Esophagus muscularis mucosa (tissue), 4 donors: Measurements from ENCODE around the gene MAEL. TPM values are rescaled to one million over a fixed set of nuclear protein-coding genes. Genes with fewer than 3 reads are reported as not detected.

Source experiments
- DNase-seq: peaks from one replicate; pipeline ENCODE4 v3.0.0-alpha.2; 2017; ENCODE audit errors: extremely low spot score
- H3K27ac ChIP-seq, 4 donors: fragments of 200-600 bp; sonication (generic); replicated peaks in 1 of 4; 1 replicate in 3 of 4; 2 replicates in 1 of 4; pipeline ENCODE4 v1.5.1; 2016 to 2019; ENCODE audit warnings: mild to moderate bottlenecking in 1 of 4
- H3K27me3 ChIP-seq, 4 donors: fragments of 200-600 bp; sonication (generic); one replicate each; pipeline versions ENCODE4 v1.5.1 to v1.6.0; 2016 to 2019
- H3K36me3 ChIP-seq, 4 donors: fragments of 200-600 bp; sonication (generic); one replicate each; pipeline ENCODE4 v1.5.1; 2016 to 2019
- H3K4me1 ChIP-seq, 4 donors: fragments of 200-600 bp; sonication (generic); one replicate each; pipeline ENCODE4 v1.5.1; 2016 to 2019
- H3K4me3 ChIP-seq, 4 donors: fragments of 200-600 bp; sonication (generic); 1 replicate in 2 of 4; 2 replicates in 2 of 4; pipeline ENCODE4 v1.5.1; 2016 to 2019; ENCODE audit warnings: mild to moderate bottlenecking in 4 of 4, moderate library complexity in 1 of 4
- H3K9me3 ChIP-seq, 4 donors: fragments of 200-600 bp; sonication (generic); 1 replicate in 3 of 4; 2 replicates in 1 of 4; pipeline ENCODE4 v1.5.1; 2016 to 2019
- CTCF ChIP-seq, 3 experiments: fragments of 200-600 bp in 2 of 3; fragments of 450-650 bp in 1 of 3; sonication (generic) in 2 of 3; IDR thresholded peaks; one replicate each; pipeline ENCODE4 v1.5.1; 2017 to 2019; ENCODE audit warnings: antibody characterized with exemption in 3 of 3, mild to moderate bottlenecking in 2 of 3, moderate library complexity in 1 of 3
- EP300 ChIP-seq: sonication (generic); formaldehyde crosslinking; IDR thresholded peaks from one replicate; pipeline ENCODE4 v1.6.1; 2017; ENCODE audit warnings: antibody characterized with exemption
- POLR2A ChIP-seq: fragments of 450-650 bp; IDR thresholded peaks from one replicate; pipeline ENCODE4 v1.6.1; 2017; ENCODE audit warnings: antibody characterized with exemption, moderate library complexity, mild to moderate bottlenecking, low read depth
- POLR2AphosphoS5 ChIP-seq, 2 donors: sonication (generic); formaldehyde crosslinking; IDR thresholded peaks; one replicate each; pipeline ENCODE4 v1.6.1; 2017; ENCODE audit warnings: antibody characterized with exemption in 2 of 2
- WGBS: methylation state at CpG from one replicate; pipeline ENCODE4 v1.1.5; 2018; 5-methylcytosine and 5-hydroxymethylcytosine counted together
- intact Hi-C: fragments of 100-400 bp; cut with DNase I; formaldehyde crosslinking; loops from one replicate; pipeline ENCODE4 v1.15.1; 2023
- total RNA-seq, 4 donors: library from RNA; depleted of rRNA; stranded (reverse); fragments of >200 nt; gene quantifications; one replicate each; pipeline versions ENCODE4 v1.1.0 to v1.2.1, GENCODE V29; 2016

Gene MAEL
- total RNA-seq, 4 donors from 2014 or later: 0.83 to 2.3 (median 1.2) TPM

GRCh38 chr1:166971252-166971651 lies 17.8 kb upstream of the MAEL start:
- peak; percentile 64 for DNase-seq
- intact Hi-C loops: no loop called here
- 66% methylated on average over 3 of the region's 3 CpGs for WGBS
- H3K4me3 ChIP-seq: no peak overlapping the region
- no peaks in the 10 kb centered on the region for H3K9me3 ChIP-seq
- no peak overlapping the region for H3K27ac ChIP-seq
- H3K4me1 ChIP-seq: peaks cover 11 to 25% (median 16%) of the 10 kb centered on the region in 4 donors
- no peaks in the 10 kb centered on the region for H3K36me3 ChIP-seq
- TF ChIP-seq POLR2AphosphoS5 (IDR thresholded peaks at IDR 0.05) (no peak), CTCF (IDR thresholded peaks at IDR 0.05) (no peak), EP300 (no peak), POLR2A (no peak)
- H3K27me3 ChIP-seq: peaks cover 0 to 4% (median 0%) of the 10 kb centered on the region in 4 donors

GRCh38 chr1:166972193-166972592 lies 16.9 kb upstream of the MAEL start:
- H3K4me3 ChIP-seq: no peak overlapping the region
- H3K4me1 ChIP-seq: peaks cover 11 to 33% (median 19%) of the 10 kb centered on the region in 4 donors
- peaks cover 0 to 4% (median 0%) of the 10 kb centered on the region in 4 donors for H3K27me3 ChIP-seq
- no peaks in the 10 kb centered on the region for H3K36me3 ChIP-seq
- DNase-seq: peak; percentile 31
- intact Hi-C loops: no loop called here
- no peak for TF ChIP-seq CTCF (IDR thresholded peaks at IDR 0.05)
- no peak for TF ChIP-seq POLR2A
- no peak for TF ChIP-seq POLR2AphosphoS5 (IDR thresholded peaks at IDR 0.05)
- no peak for TF ChIP-seq EP300
- WGBS: 42% methylated on average over 3 of the region's 3 CpGs
- H3K9me3 ChIP-seq: no peaks in the 10 kb centered on the region
- no peak overlapping the region for H3K27ac ChIP-seq

GRCh38 chr1:166972826-166973225 lies 16.3 kb upstream of the MAEL start:
- Histone ChIP-seq H3K4me3 (no peak overlapping the region), H3K9me3 (no peaks in the 10 kb centered on the region), H3K27ac (no peak overlapping the region), H3K36me3 (no peaks in the 10 kb centered on the region), H3K27me3 (peaks cover 0 to 4% (median 0%) of the 10 kb centered on the region in 4 donors), H3K4me1 (peaks cover 11 to 33% (median 19%) of the 10 kb centered on the region in 4 donors)
- peak; percentile 86 for DNase-seq
- intact Hi-C loops: no loop called here
- 43% methylated on average over 2 of the region's 2 CpGs for WGBS
- TF ChIP-seq POLR2A (no peak), POLR2AphosphoS5 (IDR thresholded peaks at IDR 0.05) (no peak)

GRCh38 chr1:166974647-166975345 lies 14.3 kb upstream of the MAEL start:
- no peaks in the 10 kb centered on the region for H3K9me3 ChIP-seq
- H3K36me3 ChIP-seq: no peaks in the 10 kb centered on the region
- peaks cover 11 to 33% (median 19%) of the 10 kb centered on the region in 4 donors for H3K4me1 ChIP-seq
- peak overlapping the region; percentile 76 to 92 (median 82) for H3K4me3 ChIP-seq
- DNase-seq: peak; percentile 53
- H3K27ac ChIP-seq: peak overlapping the region in 3 of 4 donors; percentile 45 to 86 (median 62)
- intact Hi-C loops: loop anchor here (5.0 kb wide), 2 partner anchors 52 to 83 kb away; no protein-coding TSS in a partner anchor
- TF ChIP-seq EP300 (no peak), POLR2A (no peak), POLR2AphosphoS5 (IDR thresholded peaks at IDR 0.05) (no peak), CTCF (IDR thresholded peaks at IDR 0.05) (no peak)
- H3K27me3 ChIP-seq: peaks cover 0 to 4% (median 0%) of the 10 kb centered on the region in 4 donors
- under 1% methylated on average over 17 of the region's 17 CpGs for WGBS

GRCh38 chr1:166975361-166976129 lies 13.5 kb upstream of the MAEL start, which contains the start of gene ILDR2:
Gene ILDR2 (minus strand): TSS chr1:166975540. CDS start chr1:166975268, 272 bp downstream.
- TF ChIP-seq POLR2A: no peak
- no peak for TF ChIP-seq CTCF (IDR thresholded peaks at IDR 0.05)
- TF ChIP-seq POLR2AphosphoS5 (IDR thresholded peaks at IDR 0.05): no peak
- no peak for TF ChIP-seq EP300
- 2% methylated on average over 18 of the region's 97 CpGs for WGBS
- Histone ChIP-seq H3K36me3 (no peaks in the 10 kb centered on the region), H3K27ac (peak within 1 kb of the TSS; percentile 84 to 86 (median 85)), H3K27me3 (peaks cover 0 to 4% (median 0%) of the 10 kb centered on the region in 4 donors), H3K9me3 (no peaks in the 10 kb centered on the region), H3K4me1 (peaks cover 11 to 33% (median 19%) of the 10 kb centered on the region in 4 donors), H3K4me3 (peak within 1 kb of the TSS; percentile 76 to 92 (median 82))
- peak; percentile 92 for DNase-seq
- intact Hi-C loops: loop anchor here (5.0 kb wide), 2 partner anchors 53 to 82 kb away; no protein-coding TSS in a partner anchor
